MG63 (cell line): ENCODE data around the gene G0S2. TPM values are rescaled to one million over a fixed set of nuclear protein-coding genes. Genes with fewer than 3 reads are reported as not detected.
"Not testable (repeated sequence)": the region's sequence is repeated elsewhere in the genome, so short reads cannot be mapped to it uniquely, and the experiment has no call there.

Experiments
- DNase-seq: peaks from one replicate; pipeline ENCODE4 v3.0.0-alpha.2; 2020
- H3K27me3 ChIP-seq: fragments of 250-450 bp; sonication (Bioruptor Pico); 2 replicates; pipeline ENCODE4 v1.5.1; 2020; ENCODE audit warnings: mild to moderate bottlenecking, moderate library complexity
- H3K36me3 ChIP-seq: fragments of 250-450 bp; sonication (Bioruptor Pico); 2 replicates; pipeline ENCODE4 v1.5.1; 2020; ENCODE audit warnings: mild to moderate bottlenecking, moderate library complexity
- H3K4me3 ChIP-seq: fragments of 250-450 bp; sonication (Bioruptor Pico); 2 replicates; pipeline ENCODE4 v1.5.1; 2020; ENCODE audit warnings: mild to moderate bottlenecking, moderate library complexity
- H3K9me3 ChIP-seq: fragments of 250-450 bp; sonication (Bioruptor Pico); 2 replicates; pipeline ENCODE4 v1.5.1; 2020; ENCODE audit warnings: mild to moderate bottlenecking, moderate library complexity
- total RNA-seq: library from RNA; depleted of rRNA; stranded (reverse); fragments of >200 nt; shearing (Covaris generic); gene quantifications from 2 replicates; pipeline ENCODE4 v1.2.3, GENCODE V29; 2014; ENCODE audit warnings: low replicate concordance

Gene G0S2
- total RNA-seq, 1 experiment from 2014 or later, result not detected

- H3K36me3 ChIP-seq, result no peaks in the 10 kb centered on the region
- H3K4me3 ChIP-seq, result no peak overlapping the region
- no peaks in the 10 kb centered on the region for H3K9me3 ChIP-seq
- peaks cover 16% of the 10 kb centered on the region for H3K27me3 ChIP-seq
- no peak for DNase-seq
Measured at GRCh38 chr1:209696673-209697072, 21.5 kb downstream of the G0S2 start.

DNA sequence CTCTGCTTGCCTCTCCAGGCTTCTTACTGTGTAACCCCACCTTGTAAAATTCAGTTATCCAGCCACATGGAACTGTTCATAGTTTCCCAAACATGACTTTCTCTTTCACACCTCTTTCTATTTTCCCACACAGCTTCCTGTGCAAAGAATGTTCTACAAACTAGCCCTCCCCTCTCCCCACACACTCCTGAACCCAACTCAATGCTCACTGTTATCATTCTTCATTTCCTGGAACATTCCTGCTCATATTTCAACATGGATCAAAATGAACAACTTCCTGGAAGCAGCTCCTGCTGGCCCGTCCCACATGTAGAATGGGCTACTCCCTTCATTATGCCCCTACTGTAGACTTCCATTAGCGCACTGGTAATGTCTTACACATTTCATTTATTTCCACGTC is 21.9 kb downstream of the G0S2 start:
- H3K9me3 ChIP-seq, result no peaks in the 10 kb centered on the region
- H3K27me3 ChIP-seq, result peaks cover 16% of the 10 kb centered on the region
- DNase-seq, result no peak
- no peaks in the 10 kb centered on the region for H3K36me3 ChIP-seq
- no peak overlapping the region for H3K4me3 ChIP-seq

DNA sequence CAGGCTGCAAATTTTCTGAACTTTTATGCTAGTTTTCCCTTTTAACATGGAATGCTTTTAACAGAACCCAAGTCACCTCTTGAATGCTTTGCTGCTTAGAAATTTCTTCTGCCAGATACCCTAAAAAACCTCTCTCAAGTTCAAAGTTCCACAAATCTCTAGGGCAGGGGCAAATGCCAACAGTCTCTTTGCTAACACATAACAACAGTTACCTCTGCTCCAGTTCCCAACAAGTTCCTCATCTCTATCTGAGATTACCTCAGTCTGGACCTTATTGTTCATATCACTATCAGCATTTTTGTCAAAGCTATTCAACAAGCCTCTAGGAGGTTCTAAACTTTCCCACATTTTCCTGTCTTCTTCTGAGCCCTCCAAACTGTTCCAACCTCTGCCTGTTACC is 25.5 kb downstream of the G0S2 start:
- not testable (repeated sequence) for DNase-seq, H3K9me3 ChIP-seq, H3K36me3 ChIP-seq, H3K4me3 ChIP-seq, H3K27me3 ChIP-seq

- no peaks in the 10 kb centered on the region for H3K9me3 ChIP-seq
- no peaks in the 10 kb centered on the region for H3K27me3 ChIP-seq
- H3K36me3 ChIP-seq, result no peaks in the 10 kb centered on the region
- no peak for DNase-seq
- no peak overlapping the region for H3K4me3 ChIP-seq
Measured at GRCh38 chr1:209702832-209703231, 27.6 kb downstream of the G0S2 start.

DNA sequence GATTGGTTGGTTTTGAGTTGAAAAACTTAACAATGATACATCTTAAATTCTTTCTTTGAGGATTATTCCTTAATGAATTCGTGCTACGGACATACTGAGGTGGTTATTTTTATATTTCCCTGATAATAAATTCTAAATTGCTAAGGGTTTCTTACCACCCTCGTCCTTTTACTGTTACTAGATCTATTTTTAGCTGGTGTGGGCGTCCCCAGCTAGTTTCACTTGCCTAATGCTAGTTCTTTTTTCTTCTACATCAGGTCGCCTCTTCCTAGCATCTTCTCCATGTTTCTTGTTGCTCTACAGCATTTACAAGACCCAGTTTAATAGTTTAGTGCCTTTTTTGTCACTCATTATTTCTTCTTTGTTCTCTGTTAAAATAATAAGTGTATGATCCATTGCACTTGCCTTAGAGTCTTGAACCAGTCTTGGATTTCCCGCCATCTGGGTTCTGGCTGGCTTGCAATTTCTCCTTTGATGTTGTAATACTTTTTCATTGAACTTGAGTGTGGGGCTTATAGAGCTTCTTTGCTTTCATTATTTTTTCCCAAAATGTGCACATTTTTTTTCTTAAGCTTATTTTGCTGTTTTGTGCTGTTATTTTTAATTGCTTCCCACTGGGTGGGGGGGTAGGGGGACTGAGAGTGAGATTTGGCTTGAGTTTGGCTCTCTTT is 28.8 kb downstream of the G0S2 start:
- no peaks in the 10 kb centered on the region for H3K36me3 ChIP-seq
- H3K4me3 ChIP-seq, result no peak overlapping the region
- no peak for DNase-seq
- no peaks in the 10 kb centered on the region for H3K9me3 ChIP-seq
- no peaks in the 10 kb centered on the region for H3K27me3 ChIP-seq

- no peak within 1 kb of the TSS for H3K4me3 ChIP-seq
- no peaks in the 10 kb centered on the region for H3K9me3 ChIP-seq
- H3K36me3 ChIP-seq, result no peaks in the 10 kb centered on the region
- H3K27me3 ChIP-seq, result no peaks in the 10 kb centered on the region
- peak; percentile 12 for DNase-seq
Measured at GRCh38 chr1:209704584-209704983, 29.4 kb downstream of the G0S2 start, which contains the start of gene HSD11B1. Gene HSD11B1, plus strand, starts transcription at chr1:209704846. Its CDS starts 97 bp downstream, at chr1:209704943.

DNA sequence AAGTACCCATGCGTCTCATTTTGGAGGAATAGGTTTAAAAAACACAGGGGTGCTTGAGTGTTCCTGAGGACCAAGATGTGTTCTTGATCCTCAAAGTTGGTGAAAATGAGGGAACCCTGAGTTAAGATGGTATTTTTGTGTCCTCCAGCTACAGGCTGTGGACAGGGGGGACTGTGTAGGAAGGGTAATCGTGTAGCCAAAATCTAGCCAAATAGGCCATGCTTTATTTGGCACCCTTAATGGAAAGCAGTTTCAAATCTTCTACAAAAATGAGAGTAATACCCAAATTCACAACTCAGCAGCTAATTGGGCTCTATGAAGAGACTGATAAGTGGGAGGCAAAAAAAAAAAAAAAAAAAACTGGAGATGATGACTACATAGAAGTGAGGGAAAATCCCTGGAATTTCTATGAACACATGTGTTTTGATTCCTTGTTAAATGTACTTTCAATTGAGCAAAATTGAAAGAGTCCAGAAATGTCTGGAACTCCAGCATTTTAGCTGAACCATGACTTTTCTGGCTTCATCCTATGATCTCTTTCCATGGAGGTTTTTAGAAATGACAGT is 29.9 kb downstream of the G0S2 start:
- DNase-seq, result no peak
- H3K9me3 ChIP-seq, result no peaks in the 10 kb centered on the region
- no peak overlapping the region for H3K4me3 ChIP-seq
- H3K27me3 ChIP-seq, result no peaks in the 10 kb centered on the region
- no peaks in the 10 kb centered on the region for H3K36me3 ChIP-seq

GRCh38 chr1:209706622-209707021 is 31.4 kb downstream of the G0S2 start:
- DNase-seq, result no peak
- no peaks in the 10 kb centered on the region for H3K9me3 ChIP-seq
- H3K27me3 ChIP-seq, result no peaks in the 10 kb centered on the region
- H3K36me3 ChIP-seq, result no peaks in the 10 kb centered on the region
- no peak overlapping the region for H3K4me3 ChIP-seq

- Histone ChIP-seq H3K27me3 (no peaks in the 10 kb centered on the region), H3K4me3 (no peak overlapping the region), H3K9me3 (no peaks in the 10 kb centered on the region), H3K36me3 (no peaks in the 10 kb centered on the region)
- no peak for DNase-seq
Measured at GRCh38 chr1:209707308-209707707, 32.1 kb downstream of the G0S2 start.

DNA sequence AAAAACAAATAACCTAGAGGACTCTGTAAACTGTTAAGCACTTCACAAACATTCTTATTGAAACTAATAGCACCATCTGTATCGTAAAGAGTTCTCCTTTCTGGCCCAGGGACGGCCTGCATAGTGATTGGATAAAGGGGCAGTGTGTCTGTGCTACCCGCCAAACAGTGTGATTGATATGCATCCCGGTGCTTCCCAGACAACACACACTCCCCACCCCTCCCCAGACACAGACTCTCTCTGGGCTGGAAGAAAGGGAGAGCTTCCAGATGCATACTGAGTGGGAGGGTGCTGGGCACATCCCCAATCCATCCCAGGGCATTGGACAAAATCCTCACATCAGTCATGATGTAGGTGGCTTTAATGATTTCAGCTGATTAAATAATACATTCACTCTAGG is 33.1 kb downstream of the G0S2 start:
- H3K36me3 ChIP-seq, result no peaks in the 10 kb centered on the region
- no peak for DNase-seq
- H3K4me3 ChIP-seq, result no peak overlapping the region
- no peaks in the 10 kb centered on the region for H3K27me3 ChIP-seq
- H3K9me3 ChIP-seq, result no peaks in the 10 kb centered on the region

GRCh38 chr1:209710093-209710492 is 34.9 kb downstream of the G0S2 start:
- no peak overlapping the region for H3K4me3 ChIP-seq
- H3K9me3 ChIP-seq, result no peaks in the 10 kb centered on the region
- H3K36me3 ChIP-seq, result no peaks in the 10 kb centered on the region
- no peak for DNase-seq
- H3K27me3 ChIP-seq, result no peaks in the 10 kb centered on the region

- no peak for DNase-seq
- Histone ChIP-seq H3K4me3 (no peak overlapping the region), H3K9me3 (no peaks in the 10 kb centered on the region), H3K27me3 (peaks cover 3% of the 10 kb centered on the region), H3K36me3 (no peaks in the 10 kb centered on the region)
Measured at GRCh38 chr1:209710847-209711246, 35.6 kb downstream of the G0S2 start.

DNA sequence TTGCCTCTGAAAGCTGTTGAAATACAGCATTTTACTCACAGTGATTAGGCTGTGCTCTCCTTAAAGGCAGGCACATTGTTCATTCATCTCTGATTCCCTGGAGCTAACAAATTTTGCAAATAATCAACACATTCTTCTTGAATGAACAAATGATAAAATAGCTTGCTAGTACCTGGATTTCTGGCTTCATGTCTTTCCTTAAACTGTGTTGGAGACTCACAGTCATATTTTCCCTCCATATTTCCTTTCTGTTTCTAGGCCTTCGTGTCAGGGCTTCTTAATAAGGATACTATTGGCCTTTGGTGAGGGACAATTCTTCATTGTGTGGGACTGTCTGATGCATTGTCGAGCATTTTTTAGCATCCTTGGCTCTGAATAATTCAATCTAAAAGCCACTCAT is 39.1 kb downstream of the G0S2 start:
- H3K27me3 ChIP-seq, result peaks cover 3% of the 10 kb centered on the region
- no peak overlapping the region for H3K4me3 ChIP-seq
- no peak for DNase-seq
- no peaks in the 10 kb centered on the region for H3K9me3 ChIP-seq
- H3K36me3 ChIP-seq, result no peaks in the 10 kb centered on the region

DNA sequence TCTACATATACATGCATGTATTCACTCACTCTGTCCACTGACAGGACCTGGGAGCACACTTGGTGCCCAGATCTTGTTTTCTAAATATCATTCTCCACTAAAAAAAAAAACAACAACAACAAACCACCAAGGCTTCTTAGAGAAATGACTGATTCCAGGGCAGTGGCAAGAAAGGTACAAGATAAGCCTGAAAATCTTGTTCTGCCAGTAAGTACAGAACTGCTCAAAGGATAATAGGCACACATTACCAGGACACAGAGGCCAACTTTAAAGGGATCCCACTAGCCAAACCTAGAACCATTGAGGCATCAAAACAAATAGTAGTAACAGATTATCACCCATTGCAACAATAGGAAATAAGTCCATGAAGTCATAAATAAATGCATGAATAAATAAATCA is 40.1 kb downstream of the G0S2 start:
- Histone ChIP-seq H3K4me3 (no peak overlapping the region), H3K36me3 (no peaks in the 10 kb centered on the region), H3K9me3 (no peaks in the 10 kb centered on the region), H3K27me3 (peaks cover 3% of the 10 kb centered on the region)
- DNase-seq, result no peak

GRCh38 chr1:209717818-209718217 is 42.6 kb downstream of the G0S2 start:
- no peaks in the 10 kb centered on the region for H3K36me3 ChIP-seq
- H3K4me3 ChIP-seq, result no peak overlapping the region
- DNase-seq, result no peak
- H3K27me3 ChIP-seq, result peaks cover 5% of the 10 kb centered on the region
- H3K9me3 ChIP-seq, result no peaks in the 10 kb centered on the region

- H3K4me3 ChIP-seq, result no peak overlapping the region
- H3K36me3 ChIP-seq, result no peaks in the 10 kb centered on the region
- no peak for DNase-seq
- H3K27me3 ChIP-seq, result peaks cover 5% of the 10 kb centered on the region
- no peaks in the 10 kb centered on the region for H3K9me3 ChIP-seq
Measured at GRCh38 chr1:209720326-209720725, 45.1 kb downstream of the G0S2 start.

- no peaks in the 10 kb centered on the region for H3K9me3 ChIP-seq
- no peak overlapping the region for H3K4me3 ChIP-seq
- no peaks in the 10 kb centered on the region for H3K36me3 ChIP-seq
- no peak for DNase-seq
- peaks cover 2% of the 10 kb centered on the region; the same call in 1 of the 2 replicates for H3K27me3 ChIP-seq
Measured at GRCh38 chr1:209720826-209721225, 45.6 kb downstream of the G0S2 start.

DNA sequence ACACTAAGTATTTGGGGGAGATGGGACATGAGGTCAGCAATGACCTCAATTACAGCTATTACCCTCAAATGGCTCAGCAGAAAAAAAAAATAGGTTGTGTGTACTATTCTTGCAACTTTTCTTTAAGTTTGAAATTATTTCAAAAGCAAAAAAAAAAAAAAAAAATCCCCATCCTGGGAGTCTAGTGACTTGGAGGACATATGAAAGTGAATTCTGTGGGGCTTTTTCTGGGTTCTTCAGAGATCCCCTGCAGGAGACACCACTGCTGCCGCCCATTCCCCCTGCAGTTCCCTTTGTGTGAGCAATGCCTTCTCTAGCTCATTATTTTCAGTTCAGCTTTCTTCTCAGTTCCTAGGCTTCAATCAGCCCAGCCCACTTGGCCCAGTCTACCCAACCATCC is 46.1 kb downstream of the G0S2 start:
- Histone ChIP-seq H3K4me3 (no peak overlapping the region), H3K9me3 (no peaks in the 10 kb centered on the region), H3K27me3 (peaks cover 2% of the 10 kb centered on the region; the same call in 1 of the 2 replicates), H3K36me3 (no peaks in the 10 kb centered on the region)
- no peak for DNase-seq
